GM12873 (cell line): ENCODE measurements around the gene FAM184A.

Experiments used
- CTCF ChIP-seq: IDR thresholded peaks from 2 replicates; pipeline ENCODE4 v1.5.1; 2012; ENCODE audit warnings: low read depth, mild to moderate bottlenecking, moderate library complexity, low read length, control low read depth; ENCODE audit not compliant: insufficient read depth; ENCODE audit errors: missing control alignments

FAM184A gene

GRCh38 chr6:119063491-119063890, 15.0 kb downstream of the FAM184A start:
- no peak for TF ChIP-seq CTCF

GRCh38 chr6:119061215-119061614, 17.2 kb downstream of the FAM184A start:
- no peak for TF ChIP-seq CTCF

GRCh38 chr6:119060255-119060907, 18.1 kb downstream of the FAM184A start:
- TF ChIP-seq CTCF: no peak

- TF ChIP-seq CTCF: no peak
Observed at GRCh38 chr6:119055069-119055468, 23.4 kb downstream of the FAM184A start.

- TF ChIP-seq CTCF: no peak
Observed at GRCh38 chr6:119052987-119053386, 25.5 kb downstream of the FAM184A start.

- no peak for TF ChIP-seq CTCF
Observed at GRCh38 chr6:119052292-119052889, 26.1 kb downstream of the FAM184A start.

GRCh38 chr6:119044255-119044654, 34.2 kb downstream of the FAM184A start:
- TF ChIP-seq CTCF: no peak
